ENCODE data around the gene SRL. TPM values are rescaled to one million over a fixed set of nuclear protein-coding genes. Genes with fewer than 3 reads are reported as not detected.

SRL gene
- total and polyA plus RNA-seq, 2 of the 13 experiments (the other 11 are each of a cell fraction or from before 2014, with no cell fraction given): 0.05 TPM; not detected in 1

- TF ChIP-seq ZNF513 (CRISPR knock-in tag; conservative IDR thresholded peaks at IDR 0.05) (no peak), ZNF703 (CRISPR knock-in tag; IDR thresholded peaks at IDR 0.05; ENCODE audit: borderline replicate concordance) (no peak), MLX (CRISPR knock-in tag; IDR thresholded peaks at IDR 0.05) (no peak), ZBTB37 (CRISPR knock-in tag; IDR thresholded peaks at IDR 0.05) (no peak), HMG20A (CRISPR knock-in tag; IDR thresholded peaks at IDR 0.05; ENCODE audit: borderline replicate concordance) (peak; percentile 86), ZNF772 (CRISPR knock-in tag; IDR thresholded peaks at IDR 0.05) (no peak), ZBTB46 (CRISPR knock-in tag; IDR thresholded peaks at IDR 0.05; ENCODE audit: borderline replicate concordance) (no peak), USF2 (IDR thresholded peaks at IDR 0.05; ENCODE audit: low read depth, low read length) (no peak), USF2 (CRISPR knock-in tag; IDR thresholded peaks at IDR 0.05; ENCODE audit: borderline replicate concordance) (no peak), HOXA7 (CRISPR knock-in tag; IDR thresholded peaks at IDR 0.05) (no peak), DBP (CRISPR knock-in tag; IDR thresholded peaks at IDR 0.05; ENCODE audit: not compliant biosample characterization) (no peak), SMARCC2 (IDR thresholded peaks at IDR 0.05) (peak; percentile 13; the same call in 1 of the 2 replicates), CHD4 (IDR thresholded peaks at IDR 0.05; ENCODE audit: borderline replicate concordance, low read length) (no peak), HHEX (CRISPR knock-in tag; IDR thresholded peaks at IDR 0.05) (no peak), ZC3H13 (CRISPR knock-in tag; IDR thresholded peaks at IDR 0.05) (no peak), ZBTB7A (CRISPR knock-in tag; IDR thresholded peaks at IDR 0.05) (no peak), ZNF749 (CRISPR knock-in tag; IDR thresholded peaks at IDR 0.05; ENCODE audit: borderline replicate concordance) (no peak), ZNF776 (CRISPR knock-in tag; IDR thresholded peaks at IDR 0.05) (no peak)
- TF ChIP-seq, protein P1, sequence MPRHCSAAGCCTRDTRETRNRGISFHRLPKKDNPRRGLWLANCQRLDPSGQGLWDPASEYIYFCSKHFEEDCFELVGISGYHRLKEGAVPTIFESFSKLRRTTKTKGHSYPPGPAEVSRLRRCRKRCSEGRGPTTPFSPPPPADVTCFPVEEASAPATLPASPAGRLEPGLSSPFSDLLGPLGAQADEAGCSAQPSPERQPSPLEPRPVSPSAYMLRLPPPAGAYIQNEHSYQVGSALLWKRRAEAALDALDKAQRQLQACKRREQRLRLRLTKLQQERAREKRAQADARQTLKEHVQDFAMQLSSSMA (CRISPR knock-in tag; IDR thresholded peaks at IDR 0.05): no peak
Measured at GRCh38 chr16:4290236-4290830, 48.5 kb upstream of the SRL start (continued).

Data from HepG2 (cell line).